NCI-H2227 treated with DMSO at 0.1 percent for 48 hours (cell line): ENCODE data around the gene SPOCK2.

Source experiments
- DNase-seq: peaks from one replicate; lab custom pipeline; 2025; lab: John Stamatoyannopoulos, UW

The SPOCK2 gene

GRCh38 chr10:72072046-72072445 lies 16.3 kb downstream of the SPOCK2 start:
- no peak for DNase-seq

GRCh38 chr10:72069751-72070526 lies 18.4 kb downstream of the SPOCK2 start:
- DNase-seq = no peak

DNA sequence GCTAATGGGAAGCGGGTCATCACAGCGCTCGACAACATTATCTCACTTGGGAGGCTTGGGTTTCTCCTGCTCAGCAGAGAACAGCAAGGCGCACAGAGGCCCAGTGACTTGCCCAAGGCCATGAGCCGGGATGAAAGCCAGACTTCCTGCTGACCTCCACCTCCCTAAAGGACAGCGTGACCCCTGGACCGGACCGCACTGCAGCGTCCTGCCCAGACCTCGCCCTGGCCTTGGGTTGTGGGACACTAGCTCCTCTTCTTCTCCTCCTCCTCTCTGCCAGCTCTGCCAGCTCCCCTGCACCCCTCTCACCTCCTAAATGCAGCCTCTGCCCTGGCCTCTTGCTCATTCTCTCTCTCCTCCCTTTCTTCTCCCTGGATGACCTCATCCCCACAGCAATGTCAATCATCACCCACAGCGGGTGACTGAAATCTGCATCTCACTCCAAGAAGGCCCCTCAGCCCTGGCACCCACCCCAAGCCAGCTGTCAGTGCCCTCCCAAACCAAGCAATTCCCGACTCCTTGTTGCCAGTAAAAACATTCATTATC lies 19.4 kb downstream of the SPOCK2 start:
- no peak for DNase-seq

- no peak for DNase-seq
Observed at GRCh38 chr10:72068126-72068765, 20.1 kb downstream of the SPOCK2 start.

- DNase-seq = no peak
Observed at GRCh38 chr10:72067463-72068125, 20.8 kb downstream of the SPOCK2 start.

DNA sequence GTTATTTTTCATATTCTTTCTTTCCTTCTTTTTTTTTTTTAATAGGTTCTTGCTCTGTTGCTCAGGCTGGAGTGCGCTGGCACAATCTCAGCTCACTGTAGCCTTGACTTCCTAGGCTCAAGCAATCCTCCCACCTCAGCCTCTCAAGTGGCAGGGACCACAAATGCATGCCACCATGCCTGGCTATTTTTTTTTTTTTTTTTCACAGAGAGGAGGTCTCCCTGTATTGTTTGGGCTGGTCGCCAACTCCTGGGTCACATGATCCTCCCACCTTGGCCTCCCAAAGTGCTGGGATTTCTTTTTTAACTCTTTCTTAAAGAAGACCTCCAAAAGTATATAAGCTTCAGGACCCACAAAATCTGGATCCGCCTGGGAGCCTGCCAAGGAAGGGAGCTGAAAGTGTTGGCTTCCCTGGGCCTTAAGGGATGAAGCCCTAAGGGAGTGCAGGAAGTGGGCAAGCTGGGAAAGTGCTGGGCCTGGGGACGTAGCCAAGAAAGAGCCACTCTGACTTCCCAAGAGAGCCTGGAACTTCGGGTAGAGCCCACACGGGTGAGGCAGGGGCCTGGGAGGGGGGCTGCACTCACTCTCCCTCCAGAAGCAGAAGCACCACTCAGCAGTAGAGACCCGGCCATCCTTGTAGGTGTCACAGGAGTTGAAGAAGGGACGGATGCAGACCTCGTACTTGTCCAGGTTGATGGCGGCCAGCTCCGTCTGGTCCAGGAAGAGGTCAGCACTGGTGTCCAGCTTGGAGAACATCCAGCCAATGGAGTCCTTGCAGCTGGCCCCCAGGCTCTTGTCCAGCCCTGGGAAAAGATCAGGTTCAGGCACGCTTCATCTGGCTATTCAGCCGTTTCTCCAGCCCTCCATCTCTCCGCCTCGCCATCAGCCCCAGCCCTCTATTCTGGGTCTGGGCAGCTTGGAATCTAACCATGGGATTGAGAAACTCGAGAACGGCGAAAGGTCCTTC lies 21.8 kb downstream of the SPOCK2 start:
- DNase-seq = no peak

DNA sequence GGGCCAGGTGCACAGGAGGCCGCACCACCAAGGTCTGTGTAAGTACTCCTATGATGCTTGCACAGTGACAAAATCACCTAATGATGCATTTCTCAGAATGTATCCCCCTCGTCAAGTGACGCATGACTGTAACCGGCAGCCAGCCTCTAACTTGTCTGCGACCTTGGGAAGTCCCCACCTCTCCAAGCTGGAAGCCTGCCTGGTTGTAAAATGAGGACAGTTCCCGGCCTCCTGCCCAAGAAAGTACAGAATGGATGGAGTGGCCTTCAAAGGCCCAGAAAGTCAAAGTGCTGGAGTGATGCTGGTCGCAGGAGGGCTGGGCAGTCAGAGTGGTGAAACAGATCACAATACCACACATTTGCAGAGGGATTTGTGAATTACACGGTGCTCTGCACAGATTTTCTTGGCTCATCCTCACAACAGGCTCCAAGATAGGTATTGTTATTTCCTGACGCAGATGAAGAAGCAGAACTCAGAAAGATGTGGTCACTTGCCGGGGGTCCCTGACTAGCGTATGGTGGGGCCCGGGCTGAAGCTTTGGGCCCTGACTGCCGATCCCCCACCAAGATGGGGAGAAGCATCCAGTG lies 22.8 kb downstream of the SPOCK2 start:
- no peak for DNase-seq

DNA sequence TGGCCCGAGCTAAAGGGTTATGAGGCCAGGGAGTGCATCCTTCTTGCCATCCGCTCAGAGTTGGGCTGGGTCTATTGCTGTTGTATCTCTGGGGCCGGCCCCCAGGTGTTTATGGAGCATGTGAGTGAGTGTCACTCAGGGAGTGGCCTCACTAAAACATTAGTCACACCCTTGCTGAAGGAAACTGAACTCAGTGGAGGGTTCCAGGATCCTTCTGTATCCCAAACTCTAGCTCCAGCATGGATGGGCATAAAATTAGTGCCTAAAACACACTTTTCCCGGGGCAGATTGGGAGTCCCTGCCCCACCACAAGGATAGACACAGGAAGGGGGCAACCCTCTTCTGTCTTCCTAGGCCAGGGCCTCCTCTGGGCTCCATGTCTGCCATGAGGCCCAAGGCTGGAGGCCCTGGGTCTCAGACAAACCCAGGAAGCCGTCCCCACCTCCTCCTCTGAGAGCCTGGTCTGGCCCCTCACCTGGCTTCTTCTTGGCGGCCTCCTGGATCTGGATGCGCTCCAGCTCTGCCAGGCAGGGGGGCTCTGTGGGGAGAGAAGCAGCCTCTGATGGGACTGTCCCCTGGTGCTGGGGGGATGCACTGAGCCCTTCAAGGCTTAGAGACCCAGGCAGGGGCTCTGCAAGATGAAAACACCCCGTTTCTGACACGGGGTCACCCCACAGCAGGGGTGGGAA lies 24.5 kb downstream of the SPOCK2 start:
- DNase-seq = no peak

- no peak for DNase-seq
Observed at GRCh38 chr10:72062832-72063702, 25.3 kb downstream of the SPOCK2 start.

DNA sequence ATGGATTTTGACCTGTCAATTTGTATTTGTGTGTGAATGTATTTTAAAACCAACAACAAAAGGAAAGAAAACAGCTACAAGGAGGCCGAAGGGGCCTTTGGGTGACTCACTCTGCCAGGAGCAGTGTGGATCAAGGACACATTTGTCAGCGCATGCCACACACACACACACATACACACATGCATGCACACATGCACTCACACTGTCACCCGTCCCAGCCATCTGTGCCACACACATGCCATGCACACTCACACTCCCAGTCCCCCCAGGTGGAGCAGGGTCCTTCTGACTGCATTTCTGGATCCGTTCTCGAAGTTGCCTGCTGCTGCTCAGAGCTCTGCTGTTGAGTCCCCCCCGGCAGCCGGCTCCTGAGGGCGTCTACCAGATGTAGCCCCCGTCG lies 26.0 kb downstream of the SPOCK2 start:
- DNase-seq = no peak

DNA sequence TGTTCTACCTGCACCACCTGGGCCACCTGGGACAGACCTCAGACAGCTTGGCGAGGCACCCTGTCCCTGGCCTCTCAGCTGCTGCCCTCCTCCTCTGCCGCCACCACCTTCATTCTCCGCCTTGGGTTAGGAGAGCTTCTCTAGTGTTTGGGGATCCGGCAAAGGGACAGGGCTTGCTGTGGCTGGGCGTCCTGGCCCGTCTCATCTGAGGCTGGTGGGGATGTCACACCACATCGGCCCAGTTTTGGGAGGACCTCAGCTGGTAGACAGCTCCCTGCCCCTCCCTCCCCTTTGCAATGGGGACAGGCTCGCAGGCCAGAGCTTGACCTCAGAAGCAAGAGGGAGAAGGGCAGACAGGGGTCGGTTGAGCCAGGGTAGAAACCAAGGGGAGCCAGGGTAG lies 26.4 kb downstream of the SPOCK2 start:
- no peak for DNase-seq

GRCh38 chr10:72061491-72061890 lies 26.9 kb downstream of the SPOCK2 start:
- DNase-seq = no peak

DNA sequence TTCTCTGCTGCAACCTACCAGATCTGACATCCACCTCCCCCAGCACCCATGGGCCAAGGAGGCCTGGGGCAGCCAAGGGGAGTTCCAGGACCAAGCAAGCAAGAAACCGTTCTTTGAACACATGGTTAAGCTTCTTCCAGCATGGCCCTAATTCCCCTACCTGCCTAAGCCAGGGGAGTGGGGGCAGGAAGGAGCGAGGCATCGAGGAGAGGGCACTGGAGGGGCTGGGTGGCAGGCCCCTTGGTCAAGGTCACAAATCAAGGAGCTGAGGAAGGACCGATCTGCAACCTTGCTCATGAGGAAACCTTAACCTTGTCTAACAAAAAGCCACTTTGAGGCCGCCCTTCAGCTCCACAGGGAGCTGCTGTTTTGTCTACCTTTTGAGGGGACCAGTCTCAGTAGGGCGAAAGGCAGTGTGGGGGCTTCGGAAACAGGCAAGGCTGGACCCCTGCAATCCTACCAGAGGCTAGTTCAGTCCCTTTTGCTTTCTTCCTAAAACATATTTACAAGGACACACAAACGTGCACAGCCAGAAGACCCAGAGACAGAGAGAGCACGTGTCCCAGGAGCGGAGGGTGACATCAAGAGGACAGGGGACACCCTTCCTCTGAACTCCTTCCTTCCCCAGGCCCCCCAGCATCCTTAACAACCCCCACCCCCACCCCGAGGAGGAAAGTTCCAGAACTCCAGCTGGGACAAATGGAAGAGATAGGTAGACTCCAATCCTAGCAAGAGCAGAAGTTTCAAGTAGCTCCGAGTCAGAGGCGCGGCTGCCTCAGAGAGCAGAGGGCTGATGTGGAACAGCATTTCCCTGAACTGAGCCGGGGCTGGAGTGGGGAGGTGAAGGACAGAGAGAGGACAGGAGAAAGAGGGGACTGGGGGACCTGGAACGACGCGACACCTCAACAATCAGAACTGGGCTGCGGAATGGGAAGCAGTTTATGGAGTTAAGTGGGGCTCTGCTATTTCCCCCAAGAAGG lies 28.2 kb downstream of the SPOCK2 start:
- no peak for DNase-seq

GRCh38 chr10:72058989-72059842 lies 29.1 kb downstream of the SPOCK2 start:
- DNase-seq = no peak

- DNase-seq = no peak
Observed at GRCh38 chr10:72058347-72058898, 29.9 kb downstream of the SPOCK2 start.

DNA sequence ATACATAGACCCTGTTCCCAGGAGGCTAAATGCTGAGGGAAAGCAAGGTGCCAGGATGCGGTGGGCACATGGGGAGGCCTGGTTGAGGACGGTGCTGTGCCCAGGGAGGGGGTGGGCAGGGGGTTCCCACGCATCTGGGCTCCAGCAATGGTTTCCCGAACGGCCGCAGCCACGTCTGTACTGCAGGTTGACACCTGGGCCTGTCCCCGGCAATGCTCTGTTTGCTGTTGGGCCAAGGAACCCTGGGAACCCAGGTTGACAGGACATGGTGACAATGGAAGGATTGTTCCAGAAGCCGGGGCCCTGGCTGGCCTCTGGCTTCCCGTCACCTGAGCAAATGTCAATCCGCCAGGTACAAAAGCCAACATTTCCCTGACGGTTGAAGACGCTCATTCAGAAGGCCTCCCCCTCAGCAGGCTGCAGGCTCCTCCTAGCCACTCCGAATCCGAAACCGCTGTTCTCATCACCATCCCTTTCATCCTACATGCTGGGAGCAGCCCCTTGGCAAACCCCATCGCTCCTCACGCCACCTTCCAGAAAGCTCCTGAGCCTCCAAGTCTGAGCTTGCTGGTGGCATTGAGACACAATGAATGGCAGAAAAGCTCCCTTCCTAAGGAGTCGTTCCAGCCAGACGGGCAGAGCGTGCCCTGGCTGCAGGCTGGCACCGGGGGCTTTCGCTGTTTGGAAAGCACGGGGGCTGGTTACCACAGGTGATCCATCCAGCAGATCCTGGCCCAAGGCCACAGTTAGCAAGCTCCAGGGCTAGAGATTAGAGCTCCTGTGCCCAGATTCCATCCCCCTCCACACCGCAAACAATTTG lies 31.2 kb downstream of the SPOCK2 start:
- DNase-seq = no peak
